Bronchus fibroblast of lung (primary cell): Measurements from ENCODE around the gene RBMX2. TPM values are rescaled to one million over a fixed set of nuclear protein-coding genes. Genes with fewer than 3 reads are reported as not detected.

ENCODE experiments used
- total RNA-seq: library from RNA; depleted of rRNA; stranded (reverse); fragments of >200 nt; gene quantifications from 2 replicates; pipeline ENCODE4 v1.2.3, GENCODE V29; 2015

RBMX2 gene
- 17.4 and 18.0 TPM in 2 replicates for total RNA-seq

GRCh38 chrX:130401415-130402207, at the start of gene RBMX2:
TSS of gene RBMX2 (plus strand) at chrX:130401987. CDS start at chrX:130402033, 46 bp downstream.

GRCh38 chrX:130385520-130385919, 16.3 kb upstream of the RBMX2 start, which contains the start of gene GPR119:
TSS of gene GPR119 (minus strand) at chrX:130385674. CDS start at chrX:130385447, 227 bp downstream.

Other genes with a start within 250 kb of the RBMX2 start
- 15.8 and 17.1 TPM in 2 replicates for gene AIFM1, start 236.1 kb upstream of the RBMX2 start, total RNA-seq
- 7.0 and 10.1 TPM in 2 replicates for gene RAB33A, start 230.0 kb upstream of the RBMX2 start, total RNA-seq
- gene ZNF280C, start 133.1 kb upstream of the RBMX2 start, total RNA-seq = 3.1 and 4.4 TPM in 2 replicates
- 9.8 and 12.9 TPM in 2 replicates for gene SLC25A14, start 62.1 kb upstream of the RBMX2 start, total RNA-seq
- not detected in 2 replicates for gene GPR119, start 16.3 kb upstream of the RBMX2 start, total RNA-seq